Measurements from ENCODE around the gene RPS6KA1.
"Not testable (repeated sequence)": the region's sequence is repeated elsewhere in the genome, so short reads cannot be mapped to it uniquely, and the experiment has no call there.

DNA sequence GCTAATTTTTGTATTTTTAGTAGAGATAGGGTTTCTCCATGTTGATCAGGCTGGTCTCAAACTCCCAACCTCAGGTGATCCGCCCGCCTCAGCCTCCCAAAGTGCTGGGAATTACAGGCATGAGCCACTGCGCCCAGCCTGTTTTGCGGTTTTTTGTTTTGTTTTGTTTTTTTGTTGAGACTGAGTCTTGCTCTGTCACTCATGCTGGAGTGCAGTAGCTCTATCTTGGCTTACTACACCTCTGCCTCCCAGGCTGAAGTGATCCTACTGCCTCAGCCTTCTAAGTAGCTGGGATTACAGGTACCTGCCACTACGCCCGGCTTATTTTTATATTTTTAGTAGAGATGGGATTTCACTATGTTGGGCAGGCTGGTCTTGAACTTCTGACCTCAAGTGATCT is 65.0 kb downstream of the RPS6KA1 start:
- TF ChIP-seq CTCF (conservative IDR thresholded peaks at IDR 0.05 in 1 of 2, IDR thresholded peaks at IDR 0.05 in 1 of 2; ENCODE audit: low read depth in 1 of 2, low read length in 2 of 2); EZH2 (IDR thresholded peaks at IDR 0.05; ENCODE audit: low read length, missing control alignments): not testable (repeated sequence)
